Left colon (tissue), 2 donors: ENCODE measurements around the gene TMEM37. TPM values are rescaled to one million over a fixed set of nuclear protein-coding genes. Genes with fewer than 3 reads are reported as not detected.
"Not testable (repeated sequence)": the region's sequence is repeated elsewhere in the genome, so short reads cannot be mapped to it uniquely, and the experiment has no call there.

Experiments used
- ATAC-seq: fragments of 200-7000 bp; cut with Tn5 transposase; one replicate; pipeline ENCODE4 v1.9.1; 2020; ENCODE audit warnings: mild to moderate bottlenecking, moderate library complexity
- DNase-seq, 2 donors: peaks; one replicate each; pipeline ENCODE4 v3.0.0-alpha.2; 2020
- intact Hi-C, 2 donors: fragments of 100-400 bp; cut with DNase I in 1 of 2; cut with micrococcal nuclease in 1 of 2; formaldehyde crosslinking; loops; one replicate each; pipeline versions ENCODE4 v1.11.2 to v1.14.0; 2022; cut with DNase I, micrococcal nuclease
- long read RNA-seq: library from polyadenylated mRNA; unstranded; transcript quantifications from one replicate; pipeline ENCODE4 v2.0.0, GENCODE V29; 2021
- total RNA-seq, 2 donors: library from RNA; stranded (reverse); fragmentation: NEBNext Ultra II Directional; extraction: Animal tissue kit (Norgen Biotek cat#: 25700); gene quantifications; one replicate each; pipeline ENCODE4 v1.2.1, GENCODE V29; 2021
- donor health status: DM: no; HTN: no; CAD: no.
- donor health status: DM: yes; HTN: yes; CAD: no.

TMEM37 gene, protein sequence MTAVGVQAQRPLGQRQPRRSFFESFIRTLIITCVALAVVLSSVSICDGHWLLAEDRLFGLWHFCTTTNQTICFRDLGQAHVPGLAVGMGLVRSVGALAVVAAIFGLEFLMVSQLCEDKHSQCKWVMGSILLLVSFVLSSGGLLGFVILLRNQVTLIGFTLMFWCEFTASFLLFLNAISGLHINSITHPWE
- total RNA-seq: 100 to 1,000 TPM in 1 of 2 donors, 10 to 100 TPM in 1; 71.8 to 119 TPM
- long read RNA-seq, transcript TMEM37-201 (2 exons, 1,688 nt): major isoform, 210 of 235 reads
- long read RNA-seq, partial matches to known transcripts: 14 of 235 reads
- long read RNA-seq, other reads (novel, unspliced or antisense): 8 of 235 reads

DNA sequence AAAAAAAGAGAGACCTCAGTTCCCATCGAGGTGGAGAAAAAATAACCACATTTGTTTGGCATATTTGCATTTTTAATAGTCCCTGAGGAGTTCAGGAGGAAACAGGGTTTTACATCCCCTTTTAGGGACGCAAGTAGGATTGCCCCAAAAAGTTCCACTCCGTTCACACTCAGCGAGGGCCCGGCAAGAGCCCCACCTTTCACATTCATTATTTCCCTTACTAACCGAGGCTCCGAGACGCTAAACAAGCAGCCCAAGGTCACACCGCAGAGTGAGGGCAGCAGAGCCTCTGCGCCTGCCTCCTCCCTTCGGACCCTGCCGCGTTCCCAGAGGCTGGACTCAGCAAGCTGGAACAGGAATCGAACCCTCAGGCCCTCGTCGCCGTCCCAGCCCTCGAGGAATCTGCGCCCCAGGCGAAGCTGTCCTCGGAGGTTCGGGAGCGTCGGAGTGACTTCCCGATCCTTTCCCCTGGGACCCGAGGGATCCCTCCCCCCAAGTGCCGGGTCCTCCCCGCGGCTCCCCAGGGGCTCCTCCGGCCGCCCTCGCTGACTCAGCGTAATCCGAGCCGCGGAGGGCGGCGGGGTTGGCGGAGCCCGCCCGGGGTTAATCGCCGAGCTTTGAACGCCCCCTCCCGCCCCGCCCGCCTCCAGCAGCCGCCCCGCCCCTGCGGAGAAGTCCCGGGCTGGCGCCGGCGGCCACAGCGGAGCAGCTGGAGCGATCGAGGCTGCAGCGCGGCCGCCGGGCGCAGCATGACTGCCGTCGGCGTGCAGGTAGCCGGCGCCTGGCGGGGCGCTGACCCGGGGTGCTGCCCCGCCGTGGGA is at the start of gene TMEM37:
Gene TMEM37, plus strand, starts transcription at position 700 of the 821 bp plus-strand sequence. Its CDS starts 50 bp downstream, at position 750.
- intact Hi-C loops: no loop called here
- DNase-seq (peak; percentile 71 to 82), ATAC-seq (peak; percentile 56)

GRCh38 chr2:119383410-119384140 is 48.1 kb upstream of the TMEM37 start:
- DNase-seq (peak in 1 of 2 donors; percentile 29), ATAC-seq (peak; percentile 24)
- intact Hi-C loops: no loop called here

- intact Hi-C loops: no loop called here
- ATAC-seq (no peak), DNase-seq (no peak)
Measured at GRCh38 chr2:119384971-119385370, 46.7 kb upstream of the TMEM37 start.

DNA sequence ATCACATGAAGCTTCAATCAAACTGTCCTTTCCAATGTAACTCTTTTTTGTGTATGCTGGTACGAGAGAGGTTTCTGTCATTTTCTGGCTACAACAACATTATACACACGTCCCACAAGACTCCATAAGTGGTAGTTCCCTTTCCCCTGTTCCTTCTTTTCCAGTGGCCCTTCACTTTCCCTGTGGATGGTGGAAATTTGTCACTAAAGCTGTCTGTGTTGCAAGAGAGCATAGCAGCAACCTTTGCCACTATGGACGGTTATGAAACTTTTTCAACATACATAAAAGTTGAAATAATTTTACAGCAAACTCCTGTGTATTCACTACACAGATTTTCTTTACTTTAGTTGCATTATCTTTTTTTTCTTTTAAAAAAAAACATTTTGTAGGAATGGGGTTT is 46.2 kb upstream of the TMEM37 start:
- intact Hi-C loops: no loop called here
- ATAC-seq (no peak), DNase-seq (no peak)

DNA sequence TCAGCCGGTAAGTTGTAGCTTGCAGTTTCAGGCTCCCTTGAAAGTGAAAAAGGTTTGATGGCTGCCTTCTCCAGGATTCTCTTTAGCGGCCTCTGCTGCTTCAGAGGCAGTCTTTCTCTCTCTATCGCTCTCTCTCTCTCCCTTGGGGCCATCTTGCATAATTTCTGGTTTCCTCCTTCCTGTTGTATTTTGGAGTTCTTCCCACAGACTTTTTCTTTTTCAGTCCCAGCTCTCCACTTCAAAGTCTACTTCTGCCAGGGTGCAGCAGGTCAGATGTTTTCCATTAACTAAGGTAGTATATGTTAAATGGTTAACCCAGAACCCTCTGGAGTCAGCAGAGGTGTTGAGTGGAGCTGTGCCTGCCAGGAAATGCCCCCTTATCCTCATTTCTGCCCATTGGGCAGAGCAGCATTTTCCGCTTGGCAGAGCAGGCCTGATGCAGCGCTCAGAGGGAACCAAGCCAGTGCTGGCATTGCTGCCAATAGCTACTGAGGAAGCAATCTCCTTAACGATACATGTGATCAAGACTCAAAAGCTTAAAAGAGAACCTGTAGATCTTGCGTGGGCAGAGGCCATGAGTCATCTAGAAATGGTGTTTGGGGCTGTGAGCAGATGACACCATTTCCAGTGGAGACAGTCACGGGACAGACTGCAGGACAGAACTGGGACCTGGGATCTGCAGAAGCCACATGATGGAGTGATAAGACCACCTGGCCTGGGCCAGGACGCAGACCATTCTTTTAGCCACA is 44.1 kb upstream of the TMEM37 start:
- intact Hi-C loops: no loop called here
- DNase-seq: peak; percentile 41 to 44
- ATAC-seq: peak; percentile 79

DNA sequence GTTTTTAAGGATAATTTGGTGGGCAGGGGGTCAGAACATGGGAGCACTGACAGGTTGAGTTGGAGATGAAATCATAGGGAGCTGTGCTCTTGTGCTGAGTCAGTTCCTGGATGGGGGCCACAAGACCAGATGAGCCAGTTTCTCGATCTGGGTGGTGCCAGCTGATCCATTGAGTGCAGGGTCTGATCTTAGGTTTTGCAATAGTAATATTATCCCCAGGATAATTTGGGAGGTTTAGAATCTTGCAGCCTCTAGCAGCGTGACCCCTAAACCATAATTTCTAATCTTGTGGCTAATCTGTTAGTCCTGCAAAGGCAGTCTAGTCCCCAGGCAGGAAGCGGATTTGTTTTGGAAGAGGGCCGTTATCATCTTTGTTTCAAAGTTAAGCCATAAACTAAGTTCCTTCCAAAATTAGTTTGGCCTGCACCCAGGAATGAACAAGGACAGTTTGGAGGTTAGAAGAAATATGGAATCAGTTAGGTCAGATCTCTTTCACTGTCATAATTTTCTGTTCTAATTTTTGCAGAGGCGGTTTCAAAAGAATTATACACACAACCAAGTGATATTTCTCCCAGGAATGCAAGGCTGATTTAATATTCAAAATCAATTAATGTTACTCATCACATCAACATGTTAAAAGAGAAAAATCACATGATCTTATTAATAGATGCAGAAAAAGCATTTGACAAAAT is 41.9 kb upstream of the TMEM37 start:
- ATAC-seq: no peak
- peak; percentile 50 to 52 for DNase-seq
- intact Hi-C loops: no loop called here

- ATAC-seq (no peak), DNase-seq (no peak)
- intact Hi-C loops: no loop called here
Measured at GRCh38 chr2:119393971-119394748, 37.5 kb upstream of the TMEM37 start.

GRCh38 chr2:119397196-119397595 is 34.5 kb upstream of the TMEM37 start:
- DNase-seq (no peak), ATAC-seq (no peak)
- intact Hi-C loops: no loop called here

DNA sequence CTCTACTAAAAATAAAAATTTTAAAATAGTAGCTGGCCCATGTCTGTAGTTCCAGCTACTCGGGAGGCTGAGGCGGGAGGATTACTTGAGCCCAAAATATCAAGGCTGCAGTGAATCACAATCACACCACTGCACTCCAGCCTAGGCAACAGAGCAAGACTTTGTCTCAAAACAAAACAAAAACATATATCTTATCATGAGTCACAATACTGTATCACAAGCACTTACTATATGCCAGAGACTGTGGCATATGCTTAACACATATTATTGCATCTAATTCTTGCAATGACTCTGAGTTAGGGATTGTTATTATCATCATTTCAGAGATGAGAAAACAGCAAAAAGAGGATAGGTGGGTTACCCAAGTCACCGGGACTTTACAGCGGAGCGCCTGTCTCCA is 29.5 kb upstream of the TMEM37 start:
- DNase-seq: no peak
- intact Hi-C loops: loop anchor here (10.0 kb wide), 2 partner anchors 73 to 253 kb away; no protein-coding TSS in a partner anchor
- no peak for ATAC-seq

- DNase-seq (peak; percentile 51 to 83), ATAC-seq (peak; percentile 93)
- intact Hi-C loops: loop anchor here (10.0 kb wide), 2 partner anchors 72 to 252 kb away; no protein-coding TSS in a partner anchor
Measured at GRCh38 chr2:119402645-119403560, 28.8 kb upstream of the TMEM37 start.

GRCh38 chr2:119403618-119404017 is 28.0 kb upstream of the TMEM37 start:
- DNase-seq: not testable (repeated sequence)
- intact Hi-C loops: loop anchor here (10.0 kb wide), 2 partner anchors 71 to 251 kb away; no protein-coding TSS in a partner anchor

DNA sequence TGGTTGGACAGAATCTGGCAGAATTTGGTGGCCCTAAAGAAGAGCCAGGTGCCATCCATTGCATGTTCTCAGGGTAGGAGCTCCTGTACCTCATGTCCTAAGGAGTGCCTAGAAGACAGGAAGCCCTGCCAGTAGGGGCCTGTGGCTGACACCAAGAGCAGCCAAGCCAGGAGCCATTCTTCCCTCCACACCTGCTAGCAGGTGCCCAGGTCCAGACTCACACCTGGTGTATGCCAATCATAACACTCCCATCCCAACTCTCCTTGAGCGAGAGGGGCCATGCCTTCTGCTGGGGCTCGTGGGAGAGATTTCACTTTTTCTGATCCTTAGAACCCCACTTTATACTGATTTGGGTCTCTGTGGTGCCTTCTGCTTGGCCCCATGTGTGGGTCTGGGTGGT is 26.5 kb upstream of the TMEM37 start:
- intact Hi-C loops: loop anchor here (10.0 kb wide), 2 partner anchors 70 to 250 kb away; no protein-coding TSS in a partner anchor
- no peak for DNase-seq
- no peak for ATAC-seq

More at GRCh38 chr2:119403618-119404017, 28.0 kb upstream of the TMEM37 start:
- ATAC-seq: not testable (repeated sequence)

- intact Hi-C loops: loop anchor here (2.0 to 10.0 kb wide), 3 partner anchors 67 to 247 kb away; no protein-coding TSS in a partner anchor
- peak; percentile 66 for ATAC-seq
- DNase-seq: no peak
Measured at GRCh38 chr2:119407430-119408220, 24.0 kb upstream of the TMEM37 start.

DNA sequence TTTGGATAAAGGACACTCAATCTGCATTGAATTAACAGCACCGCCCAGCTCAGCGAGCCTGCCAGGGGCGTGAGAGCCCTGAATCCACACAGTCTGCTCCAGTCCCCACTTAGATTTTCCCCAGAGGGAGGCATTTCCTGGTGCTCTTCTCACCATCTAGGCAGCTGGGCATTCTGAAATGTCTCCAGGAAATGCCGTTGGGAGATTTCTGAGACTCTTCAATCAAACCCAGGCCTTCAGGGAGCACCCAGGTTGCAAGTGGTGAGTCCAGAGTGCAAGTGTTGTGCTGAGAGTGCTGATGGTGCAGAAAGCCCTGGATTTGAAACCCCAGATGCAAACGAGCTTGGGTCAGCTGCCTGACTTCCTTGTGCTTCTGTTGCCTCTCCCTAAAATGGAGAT is 23.4 kb upstream of the TMEM37 start:
- ATAC-seq (peak; percentile 84), DNase-seq (peak; percentile 35 to 41)
- intact Hi-C loops: loop anchor here (10.0 kb wide), 2 partner anchors 67 to 247 kb away; no protein-coding TSS in a partner anchor

GRCh38 chr2:119409506-119409905 is 22.1 kb upstream of the TMEM37 start:
- no peak for ATAC-seq
- intact Hi-C loops: loop anchor here (10.0 kb wide), 2 partner anchors 65 to 245 kb away; no protein-coding TSS in a partner anchor
- DNase-seq: no peak
